K562 (cell line): ENCODE measurements around the gene BBS1. TPM values are rescaled to one million over a fixed set of nuclear protein-coding genes. Genes with fewer than 3 reads are reported as not detected.

Source experiments
- DNMT1 ChIP-seq: fragments of 450-650 bp; IDR thresholded peaks from 2 replicates; pipeline ENCODE4 v1.6.1; 2016; ENCODE audit warnings: antibody characterized with exemption, mild to moderate bottlenecking
- ETS2 ChIP-seq: IDR thresholded peaks from 2 replicates; pipeline ENCODE4 v1.6.1; 2016; ENCODE audit warnings: borderline replicate concordance, missing genetic modification characterization, mild to moderate bottlenecking, moderate library complexity, missing compliant biosample characterization; ENCODE audit not compliant: poor library complexity, severe bottlenecking
- FOXM1 ChIP-seq, 2 experiments: fragments of 450-650 bp in 1 of 2; sonication (generic) in 1 of 2; formaldehyde crosslinking in 1 of 2; IDR thresholded peaks; 2 replicates each; pipeline versions ENCODE4 v1.6.1 to v1.9.0; 2017 to 2022; ENCODE audit warnings: low read depth in 2 of 2, mild to moderate bottlenecking in 2 of 2, missing genetic modification reagents in 1 of 2, moderate library complexity in 1 of 2
- GTF2F1 ChIP-seq: IDR thresholded peaks from 2 replicates; pipeline ENCODE4 v1.6.1; 2011; ENCODE audit warnings: low read depth, low read length, improper control_type of control experiment
- HDAC3 ChIP-seq: fragments of 450-650 bp; IDR thresholded peaks from 2 replicates; pipeline ENCODE4 v1.6.1; 2018; ENCODE audit warnings: borderline replicate concordance, mild to moderate bottlenecking, moderate library complexity; ENCODE audit not compliant: partially characterized antibody
- HNRNPLL ChIP-seq: fragments of 200-400 bp; formaldehyde crosslinking; IDR thresholded peaks from 2 replicates; pipeline ENCODE4 v1.6.1; 2017; ENCODE audit warnings: low read length, low read depth, mild to moderate bottlenecking; ENCODE audit not compliant: poor library complexity, severe bottlenecking
- KLF6 ChIP-seq: fragments of 250-450 bp; sonication (Bioruptor Pico); IDR thresholded peaks from 2 replicates; pipeline ENCODE4 v1.4.0; 2020; ENCODE audit warnings: mild to moderate bottlenecking, moderate library complexity, borderline replicate concordance
- NCOA6 ChIP-seq: fragments of 450-650 bp; IDR thresholded peaks from 2 replicates; pipeline ENCODE4 v1.6.1; 2017; ENCODE audit warnings: mild to moderate bottlenecking
- POLR2G ChIP-seq: fragments of 200-400 bp; formaldehyde crosslinking; IDR thresholded peaks from 2 replicates; pipeline ENCODE4 v1.6.1; 2017; ENCODE audit warnings: low read depth, mild to moderate bottlenecking, antibody characterized with exemption, low read length, moderate library complexity
- SIN3B ChIP-seq: fragments of 450-650 bp; IDR thresholded peaks from 2 replicates; pipeline ENCODE4 v1.6.1; 2017; ENCODE audit warnings: low read depth, mild to moderate bottlenecking, moderate library complexity
- SMARCE1 ChIP-seq: fragments of 450-650 bp; IDR thresholded peaks from 2 replicates; pipeline ENCODE4 v1.7.1; 2016; ENCODE audit warnings: mild to moderate bottlenecking
- ZNF282 ChIP-seq: sonication (generic); formaldehyde crosslinking; IDR thresholded peaks from 2 replicates; pipeline ENCODE4 v1.8.1; 2023; ENCODE audit warnings: missing genetic modification reagents
- polyA plus RNA-seq, 8 experiments: library from polyadenylated mRNA; depleted of rRNA in 4 of 8; stranded (reverse) in 5 of 8; unstranded in 3 of 8; fragments of >200 nt; fragmentation: Nextera tagmentation in 2 of 8; fragmentation: Illumina TruSeq in 1 of 8; extraction: Ambion mirVana in 2 of 8; extraction: Trizol in 1 of 8; gene quantifications; 2 replicates each; pipeline versions ENCODE4 v1.2.1 to v1.2.3, GENCODE V29; 2011 to 2014; ENCODE audit warnings: inconsistent platforms in 1 of 8, missing spikeins in 1 of 8
- total RNA-seq, 7 experiments: library from RNA; depleted of rRNA in 6 of 7; stranded (reverse); fragments of >200 nt in 6 of 7; fragmentation: Illumina TruSeq in 2 of 7; extraction: Trizol in 2 of 7; gene quantifications; 2 replicates each; pipeline versions ENCODE4 v1.2.1 to v1.2.3, GENCODE V29; 2011 to 2021; ENCODE audit warnings: low replicate concordance in 1 of 7
- TF ChIP-seq, protein P1 (sequence below): fragments of 450-650 bp; formaldehyde crosslinking; conservative IDR thresholded peaks from 2 replicates; pipeline ENCODE4 v1.4.0; 2022; ENCODE audit warnings: mild to moderate bottlenecking, missing genetic modification characterization
- TF ChIP-seq, protein P2 (sequence below): fragments of 450-650 bp; IDR thresholded peaks from 2 replicates; pipeline ENCODE4 v1.6.1; 2016; ENCODE audit warnings: low read depth
- TF ChIP-seq, protein P3 (sequence below): fragments of 450-650 bp; IDR thresholded peaks from 2 replicates; pipeline ENCODE4 v1.6.1; 2016; ENCODE audit warnings: mild to moderate bottlenecking

The BBS1 gene
- total and polyA plus RNA-seq, 9 of the 15 experiments (the other 6 are each of a cell fraction or from before 2014, with no cell fraction given): 9.0 to 19.8 (median 12.1) TPM

DNA sequence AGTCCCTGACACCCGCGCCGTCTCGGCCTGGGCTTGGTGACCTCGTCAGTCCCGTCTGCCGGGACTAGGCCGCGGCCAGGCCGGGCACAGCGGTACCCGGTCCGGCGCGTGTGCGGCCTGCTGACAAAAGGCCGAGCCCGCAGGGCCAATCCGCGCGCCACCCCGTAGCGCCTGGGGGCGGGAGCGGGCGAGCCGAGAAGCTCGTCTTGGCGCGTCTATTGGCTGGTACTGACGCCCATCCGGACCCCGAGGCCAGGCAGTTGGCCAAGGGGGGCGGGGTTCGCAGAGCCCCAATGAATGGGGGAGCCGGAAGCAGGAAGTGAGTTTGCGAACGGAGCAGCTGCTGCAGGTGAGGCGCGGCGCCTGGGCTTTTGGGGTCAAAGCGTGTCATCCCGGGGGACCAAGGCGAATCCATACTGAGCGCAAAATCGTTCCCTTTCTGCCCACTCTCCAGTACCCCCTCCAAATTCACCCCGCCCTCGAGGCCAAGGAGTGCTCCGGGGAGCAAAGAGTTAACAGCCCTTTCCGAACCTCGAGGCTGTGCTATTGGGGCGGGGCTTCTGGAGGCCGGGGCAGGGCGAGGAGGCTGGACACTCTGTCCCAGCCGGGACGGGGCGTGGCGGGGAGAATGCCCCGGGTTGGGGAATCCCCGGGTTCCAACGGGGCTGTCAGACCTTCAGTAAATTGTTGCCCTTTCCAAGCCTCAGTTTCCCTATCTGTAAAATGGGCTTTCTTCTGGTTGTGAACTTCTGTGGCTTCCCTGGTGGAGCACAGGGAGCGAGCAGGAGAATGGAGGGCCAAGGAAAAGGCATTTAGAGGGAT lies 30.1 kb upstream of the BBS1 start, which contains the start of gene DPP3 (continued):
- TF ChIP-seq ETS2 (no peak), HNRNPLL (peak; percentile 23), SIN3B (no peak), HDAC3 (no peak), ZNF282 (CRISPR knock-in tag) (no peak), NCOA6 (no peak), FOXM1 (IDR thresholded peaks at IDR 0.05; ENCODE audit: low read depth) (peak; percentile 82), FOXM1 (CRISPR knock-in tag; IDR thresholded peaks at IDR 0.05; ENCODE audit: low read depth) (no peak; the same call in 1 of the 2 replicates), GTF2F1 (no peak), POLR2G (peak; percentile 98), SMARCE1 (peak; percentile 37; the same call in 1 of the 2 replicates), KLF6 (no peak), DNMT1 (no peak)
- TF ChIP-seq, protein P1, sequence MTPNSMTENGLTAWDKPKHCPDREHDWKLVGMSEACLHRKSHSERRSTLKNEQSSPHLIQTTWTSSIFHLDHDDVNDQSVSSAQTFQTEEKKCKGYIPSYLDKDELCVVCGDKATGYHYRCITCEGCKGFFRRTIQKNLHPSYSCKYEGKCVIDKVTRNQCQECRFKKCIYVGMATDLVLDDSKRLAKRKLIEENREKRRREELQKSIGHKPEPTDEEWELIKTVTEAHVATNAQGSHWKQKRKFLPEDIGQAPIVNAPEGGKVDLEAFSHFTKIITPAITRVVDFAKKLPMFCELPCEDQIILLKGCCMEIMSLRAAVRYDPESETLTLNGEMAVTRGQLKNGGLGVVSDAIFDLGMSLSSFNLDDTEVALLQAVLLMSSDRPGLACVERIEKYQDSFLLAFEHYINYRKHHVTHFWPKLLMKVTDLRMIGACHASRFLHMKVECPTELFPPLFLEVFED: 0 out of 2 replicates have a peak, but pooled peaks have one; percentile 44
- TF ChIP-seq, protein P2, sequence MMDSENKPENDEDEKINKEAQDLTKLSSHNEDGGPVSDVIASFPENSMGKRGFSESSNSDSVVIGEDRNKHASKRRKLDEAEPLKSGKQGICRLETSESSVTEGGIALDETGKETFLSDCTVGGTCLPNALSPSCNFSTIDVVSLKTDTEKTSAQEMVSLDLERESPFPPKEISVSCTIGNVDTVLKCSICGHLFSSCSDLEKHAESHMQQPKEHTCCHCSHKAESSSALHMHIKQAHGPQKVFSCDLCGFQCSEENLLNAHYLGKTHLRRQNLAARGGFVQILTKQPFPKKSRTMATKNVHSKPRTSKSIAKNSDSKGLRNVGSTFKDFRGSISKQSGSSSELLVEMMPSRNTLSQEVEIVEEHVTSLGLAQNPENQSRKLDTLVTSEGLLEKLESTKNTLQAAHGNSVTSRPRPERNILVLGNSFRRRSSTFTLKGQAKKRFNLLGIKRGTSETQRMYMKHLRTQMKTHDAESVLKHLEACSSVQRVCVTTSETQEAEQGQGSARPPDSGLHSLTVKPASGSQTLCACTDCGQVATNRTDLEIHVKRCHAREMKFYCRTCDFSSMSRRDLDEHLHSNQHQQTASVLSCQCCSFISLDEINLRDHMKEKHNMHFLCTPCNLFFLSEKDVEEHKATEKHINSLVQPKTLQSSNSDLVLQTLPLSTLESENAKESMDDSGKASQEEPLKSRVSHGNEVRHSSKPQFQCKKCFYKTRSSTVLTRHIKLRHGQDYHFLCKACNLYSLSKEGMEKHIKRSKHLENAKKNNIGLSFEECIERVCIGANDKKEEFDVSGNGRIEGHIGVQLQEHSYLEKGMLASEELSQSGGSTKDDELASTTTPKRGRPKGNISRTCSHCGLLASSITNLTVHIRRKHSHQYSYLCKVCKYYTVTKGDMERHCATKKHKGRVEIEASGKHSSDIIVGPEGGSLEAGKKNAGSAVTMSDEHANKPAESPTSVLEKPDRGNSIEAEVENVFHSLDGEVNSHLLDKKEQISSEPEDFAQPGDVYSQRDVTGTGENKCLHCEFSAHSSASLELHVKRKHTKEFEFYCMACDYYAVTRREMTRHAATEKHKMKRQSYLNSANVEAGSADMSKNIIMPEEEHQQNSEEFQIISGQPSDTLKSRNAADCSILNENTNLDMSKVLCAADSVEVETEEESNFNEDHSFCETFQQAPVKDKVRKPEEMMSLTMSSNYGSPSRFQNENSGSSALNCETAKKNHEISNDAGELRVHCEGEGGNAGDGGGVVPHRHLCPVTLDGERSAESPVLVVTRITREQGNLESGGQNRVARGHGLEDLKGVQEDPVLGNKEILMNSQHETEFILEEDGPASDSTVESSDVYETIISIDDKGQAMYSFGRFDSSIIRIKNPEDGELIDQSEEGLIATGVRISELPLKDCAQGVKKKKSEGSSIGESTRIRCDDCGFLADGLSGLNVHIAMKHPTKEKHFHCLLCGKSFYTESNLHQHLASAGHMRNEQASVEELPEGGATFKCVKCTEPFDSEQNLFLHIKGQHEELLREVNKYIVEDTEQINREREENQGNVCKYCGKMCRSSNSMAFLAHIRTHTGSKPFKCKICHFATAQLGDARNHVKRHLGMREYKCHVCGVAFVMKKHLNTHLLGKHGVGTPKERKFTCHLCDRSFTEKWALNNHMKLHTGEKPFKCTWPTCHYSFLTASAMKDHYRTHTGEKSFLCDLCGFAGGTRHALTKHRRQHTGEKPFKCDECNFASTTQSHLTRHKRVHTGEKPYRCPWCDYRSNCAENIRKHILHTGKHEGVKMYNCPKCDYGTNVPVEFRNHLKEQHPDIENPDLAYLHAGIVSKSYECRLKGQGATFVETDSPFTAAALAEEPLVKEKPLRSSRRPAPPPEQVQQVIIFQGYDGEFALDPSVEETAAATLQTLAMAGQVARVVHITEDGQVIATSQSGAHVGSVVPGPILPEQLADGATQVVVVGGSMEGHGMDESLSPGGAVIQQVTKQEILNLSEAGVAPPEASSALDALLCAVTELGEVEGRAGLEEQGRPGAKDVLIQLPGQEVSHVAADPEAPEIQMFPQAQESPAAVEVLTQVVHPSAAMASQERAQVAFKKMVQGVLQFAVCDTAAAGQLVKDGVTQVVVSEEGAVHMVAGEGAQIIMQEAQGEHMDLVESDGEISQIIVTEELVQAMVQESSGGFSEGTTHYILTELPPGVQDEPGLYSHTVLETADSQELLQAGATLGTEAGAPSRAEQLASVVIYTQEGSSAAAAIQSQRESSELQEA: peak; percentile 88
- TF ChIP-seq, protein P3, sequence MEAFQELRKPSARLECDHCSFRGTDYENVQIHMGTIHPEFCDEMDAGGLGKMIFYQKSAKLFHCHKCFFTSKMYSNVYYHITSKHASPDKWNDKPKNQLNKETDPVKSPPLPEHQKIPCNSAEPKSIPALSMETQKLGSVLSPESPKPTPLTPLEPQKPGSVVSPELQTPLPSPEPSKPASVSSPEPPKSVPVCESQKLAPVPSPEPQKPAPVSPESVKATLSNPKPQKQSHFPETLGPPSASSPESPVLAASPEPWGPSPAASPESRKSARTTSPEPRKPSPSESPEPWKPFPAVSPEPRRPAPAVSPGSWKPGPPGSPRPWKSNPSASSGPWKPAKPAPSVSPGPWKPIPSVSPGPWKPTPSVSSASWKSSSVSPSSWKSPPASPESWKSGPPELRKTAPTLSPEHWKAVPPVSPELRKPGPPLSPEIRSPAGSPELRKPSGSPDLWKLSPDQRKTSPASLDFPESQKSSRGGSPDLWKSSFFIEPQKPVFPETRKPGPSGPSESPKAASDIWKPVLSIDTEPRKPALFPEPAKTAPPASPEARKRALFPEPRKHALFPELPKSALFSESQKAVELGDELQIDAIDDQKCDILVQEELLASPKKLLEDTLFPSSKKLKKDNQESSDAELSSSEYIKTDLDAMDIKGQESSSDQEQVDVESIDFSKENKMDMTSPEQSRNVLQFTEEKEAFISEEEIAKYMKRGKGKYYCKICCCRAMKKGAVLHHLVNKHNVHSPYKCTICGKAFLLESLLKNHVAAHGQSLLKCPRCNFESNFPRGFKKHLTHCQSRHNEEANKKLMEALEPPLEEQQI: no peak
